ENCODE measurements around the gene ZNF701. TPM values are rescaled to one million over a fixed set of nuclear protein-coding genes. Genes with fewer than 3 reads are reported as not detected.

The ZNF701 gene
- total and polyA plus RNA-seq, 2 of the 13 experiments (the other 11 are each of a cell fraction or from before 2014, with no cell fraction given), result 4.5 to 6.3 TPM

GRCh38 chr19:52527956-52528351 is 42.1 kb upstream of the ZNF701 start (continued):
- TF ChIP-seq, protein P1, sequence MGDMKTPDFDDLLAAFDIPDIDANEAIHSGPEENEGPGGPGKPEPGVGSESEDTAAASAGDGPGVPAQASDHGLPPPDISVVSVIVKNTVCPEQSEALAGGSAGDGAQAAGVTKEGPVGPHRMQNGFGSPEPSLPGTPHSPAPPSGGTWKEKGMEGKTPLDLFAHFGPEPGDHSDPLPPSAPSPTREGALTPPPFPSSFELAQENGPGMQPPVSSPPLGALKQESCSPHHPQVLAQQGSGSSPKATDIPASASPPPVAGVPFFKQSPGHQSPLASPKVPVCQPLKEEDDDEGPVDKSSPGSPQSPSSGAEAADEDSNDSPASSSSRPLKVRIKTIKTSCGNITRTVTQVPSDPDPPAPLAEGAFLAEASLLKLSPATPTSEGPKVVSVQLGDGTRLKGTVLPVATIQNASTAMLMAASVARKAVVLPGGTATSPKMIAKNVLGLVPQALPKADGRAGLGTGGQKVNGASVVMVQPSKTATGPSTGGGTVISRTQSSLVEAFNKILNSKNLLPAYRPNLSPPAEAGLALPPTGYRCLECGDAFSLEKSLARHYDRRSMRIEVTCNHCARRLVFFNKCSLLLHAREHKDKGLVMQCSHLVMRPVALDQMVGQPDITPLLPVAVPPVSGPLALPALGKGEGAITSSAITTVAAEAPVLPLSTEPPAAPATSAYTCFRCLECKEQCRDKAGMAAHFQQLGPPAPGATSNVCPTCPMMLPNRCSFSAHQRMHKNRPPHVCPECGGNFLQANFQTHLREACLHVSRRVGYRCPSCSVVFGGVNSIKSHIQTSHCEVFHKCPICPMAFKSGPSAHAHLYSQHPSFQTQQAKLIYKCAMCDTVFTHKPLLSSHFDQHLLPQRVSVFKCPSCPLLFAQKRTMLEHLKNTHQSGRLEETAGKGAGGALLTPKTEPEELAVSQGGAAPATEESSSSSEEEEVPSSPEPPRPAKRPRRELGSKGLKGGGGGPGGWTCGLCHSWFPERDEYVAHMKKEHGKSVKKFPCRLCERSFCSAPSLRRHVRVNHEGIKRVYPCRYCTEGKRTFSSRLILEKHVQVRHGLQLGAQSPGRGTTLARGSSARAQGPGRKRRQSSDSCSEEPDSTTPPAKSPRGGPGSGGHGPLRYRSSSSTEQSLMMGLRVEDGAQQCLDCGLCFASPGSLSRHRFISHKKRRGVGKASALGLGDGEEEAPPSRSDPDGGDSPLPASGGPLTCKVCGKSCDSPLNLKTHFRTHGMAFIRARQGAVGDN (CRISPR knock-in tag; IDR thresholded peaks at IDR 0.05), result peak; percentile 32

DNA sequence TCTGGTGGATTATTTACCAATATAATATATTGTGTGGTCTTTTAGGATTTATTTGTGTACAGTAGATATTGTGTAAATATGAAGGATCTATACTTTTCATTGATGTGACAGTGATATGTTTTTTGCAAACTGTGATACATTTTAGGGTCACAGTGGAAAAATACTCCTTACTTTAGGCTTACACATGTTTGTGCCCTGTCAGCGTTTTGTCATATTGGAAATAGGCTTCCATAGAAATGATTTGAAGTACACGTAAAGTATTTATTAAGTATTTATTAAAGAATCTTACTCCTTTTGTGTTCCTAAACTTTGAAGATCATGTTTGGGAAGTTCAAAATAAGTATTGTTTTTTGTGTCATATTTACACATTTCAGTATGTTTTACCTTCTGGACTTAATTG is 37.6 kb upstream of the ZNF701 start:
- intact Hi-C loops (cut with micrococcal nuclease; ENCODE audit: unreplicated experiment), result no loop called here
- no peak for FAIRE-seq
- CTCF ChIA-PET (ENCODE audit: low intra/inter-chr PET ratio, low total read pairs), result no interaction called here

More for the DNA sequence above, 37.6 kb upstream of the ZNF701 start:
- POLR2A ChIA-PET, result no interaction called here
- Histone ChIP-seq H2AFZ (ENCODE audit: low read length) (no peak overlapping the region), H3K4me1 (ENCODE audit: insufficient read depth, low read length) (peaks cover 10% of the 10 kb centered on the region), H3K79me2 (ENCODE audit: insufficient read depth, low read length) (no peaks in the 10 kb centered on the region), H3K9ac (ENCODE audit: insufficient read depth, low read depth, low read length) (no peak overlapping the region), H3K27ac (ENCODE audit: extremely low read length, insufficient read depth, low read length) (no peak overlapping the region), H3K27me3 (ENCODE audit: control insufficient read depth in 1 of 2, insufficient read depth in 2 of 2, low read length in 2 of 2) (no peaks in the 10 kb centered on the region; a peak in 1 of 5 replicates), H3K9me3 (ENCODE audit: low read length) (peaks cover 3% of the 10 kb centered on the region), H3K4me2 (ENCODE audit: low read depth, low read length) (no peak overlapping the region), H3K4me3 (replicated peaks in 1 of 3; ENCODE audit: insufficient read depth in 1 of 3, low read depth in 2 of 3, low read length in 3 of 3) (no peak overlapping the region), H4K20me1 (ENCODE audit: insufficient read depth, low read length) (no peaks in the 10 kb centered on the region), H3K36me3 (replicated peaks in 1 of 2; ENCODE audit: control insufficient read depth in 1 of 2, insufficient read depth in 2 of 2, low read length in 2 of 2) (peaks cover 0 to 8% of the 10 kb centered on the region in 2 experiments; a peak in 3 of 5 replicates)
- ATAC-seq (no peak), DNase-seq (ENCODE audit: low spot score) (no peak)
- TF ChIP-seq MYNN (CRISPR knock-in tag; IDR thresholded peaks at IDR 0.05; ENCODE audit: low read depth) (no peak), MAFF (IDR thresholded peaks at IDR 0.05; ENCODE audit: low read depth, low read length) (peak; percentile 92), ZNF264 (CRISPR knock-in tag; IDR thresholded peaks at IDR 0.05) (no peak), MIXL1 (CRISPR knock-in tag; IDR thresholded peaks at IDR 0.05) (no peak), KLF11 (CRISPR knock-in tag; IDR thresholded peaks at IDR 0.05) (no peak), ARNTL (CRISPR knock-in tag; IDR thresholded peaks at IDR 0.05) (no peak), MAFG (CRISPR knock-in tag; IDR thresholded peaks at IDR 0.05) (no peak), MAFK (conservative IDR thresholded peaks at IDR 0.05 in 1 of 2, IDR thresholded peaks at IDR 0.05 in 1 of 2; ENCODE audit: low read length in 2 of 2) (peak; percentile 86 to 93), ZFP82 (CRISPR knock-in tag; IDR thresholded peaks at IDR 0.05; ENCODE audit: borderline replicate concordance) (no peak), TBL1XR1 (IDR thresholded peaks at IDR 0.05; ENCODE audit: borderline replicate concordance, low read length, partially characterized antibody) (no peak), HNF1A (IDR thresholded peaks at IDR 0.05; ENCODE audit: low read depth) (no peak), HNF1A (CRISPR knock-in tag; IDR thresholded peaks at IDR 0.05; ENCODE audit: borderline replicate concordance) (no peak), SP140L (CRISPR knock-in tag; IDR thresholded peaks at IDR 0.05; ENCODE audit: borderline replicate concordance) (no peak), CHD2 (IDR thresholded peaks at IDR 0.05; ENCODE audit: low read depth, low read length) (no peak), HNRNPL (IDR thresholded peaks at IDR 0.05; ENCODE audit: low read depth, low read length) (no peak), ZNF773 (CRISPR knock-in tag; IDR thresholded peaks at IDR 0.05; ENCODE audit: borderline replicate concordance) (no peak)
- in situ Hi-C loops (cut with HindIII; ENCODE audit: extremely low pct_ligation_motif_present, low pct_unique_long_range_greater_than_20kb), result no loop called here
- no TSS peak for BruUV-seq (replicated peaks)
- 95% methylated on average over 2 of the region's 2 CpGs for WGBS (ENCODE audit: low lambda C conversion rate)

Measured in HepG2 (cell line).